ENCODE data around the gene LPCAT2.

Gene LPCAT2

DNA sequence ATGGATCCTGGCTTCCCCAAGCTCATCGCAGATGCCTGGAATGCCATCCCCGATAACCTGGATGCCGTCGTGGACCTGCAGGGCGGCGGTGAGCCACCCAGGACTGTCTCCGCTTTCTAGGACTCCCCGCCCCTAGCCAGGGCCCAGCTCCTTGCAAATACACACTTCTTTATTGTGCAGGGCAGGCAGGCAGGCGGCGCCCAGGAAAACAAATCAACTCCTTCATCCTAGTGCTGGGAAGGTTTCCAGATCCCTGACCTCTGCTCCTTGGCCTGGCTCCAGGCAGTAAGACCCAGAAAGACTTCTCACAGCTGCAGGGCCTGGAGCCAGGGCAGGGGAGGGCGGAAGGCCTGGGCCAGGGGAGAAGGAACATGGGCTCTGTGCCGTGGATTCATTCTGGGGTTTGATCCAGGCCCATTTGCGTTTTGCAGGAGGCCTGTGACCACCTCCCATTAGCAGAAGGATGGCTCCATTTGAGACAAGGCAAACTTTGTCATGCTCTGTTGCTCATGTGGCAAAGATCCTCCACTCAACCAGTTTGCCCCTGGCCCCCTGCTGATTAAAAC is 6.0 kb upstream of the LPCAT2 start:
- DNase-seq (ENCODE audit: low read depth), result no peak
- no peak overlapping the region for H3K4me3 ChIP-seq (ENCODE audit: low read length)
- TF ChIP-seq, protein P1, sequence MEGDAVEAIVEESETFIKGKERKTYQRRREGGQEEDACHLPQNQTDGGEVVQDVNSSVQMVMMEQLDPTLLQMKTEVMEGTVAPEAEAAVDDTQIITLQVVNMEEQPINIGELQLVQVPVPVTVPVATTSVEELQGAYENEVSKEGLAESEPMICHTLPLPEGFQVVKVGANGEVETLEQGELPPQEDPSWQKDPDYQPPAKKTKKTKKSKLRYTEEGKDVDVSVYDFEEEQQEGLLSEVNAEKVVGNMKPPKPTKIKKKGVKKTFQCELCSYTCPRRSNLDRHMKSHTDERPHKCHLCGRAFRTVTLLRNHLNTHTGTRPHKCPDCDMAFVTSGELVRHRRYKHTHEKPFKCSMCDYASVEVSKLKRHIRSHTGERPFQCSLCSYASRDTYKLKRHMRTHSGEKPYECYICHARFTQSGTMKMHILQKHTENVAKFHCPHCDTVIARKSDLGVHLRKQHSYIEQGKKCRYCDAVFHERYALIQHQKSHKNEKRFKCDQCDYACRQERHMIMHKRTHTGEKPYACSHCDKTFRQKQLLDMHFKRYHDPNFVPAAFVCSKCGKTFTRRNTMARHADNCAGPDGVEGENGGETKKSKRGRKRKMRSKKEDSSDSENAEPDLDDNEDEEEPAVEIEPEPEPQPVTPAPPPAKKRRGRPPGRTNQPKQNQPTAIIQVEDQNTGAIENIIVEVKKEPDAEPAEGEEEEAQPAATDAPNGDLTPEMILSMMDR (IDR thresholded peaks at IDR 0.05; ENCODE audit: insufficient read depth, low read depth, low read length, missing control alignments), result no peak

DNA sequence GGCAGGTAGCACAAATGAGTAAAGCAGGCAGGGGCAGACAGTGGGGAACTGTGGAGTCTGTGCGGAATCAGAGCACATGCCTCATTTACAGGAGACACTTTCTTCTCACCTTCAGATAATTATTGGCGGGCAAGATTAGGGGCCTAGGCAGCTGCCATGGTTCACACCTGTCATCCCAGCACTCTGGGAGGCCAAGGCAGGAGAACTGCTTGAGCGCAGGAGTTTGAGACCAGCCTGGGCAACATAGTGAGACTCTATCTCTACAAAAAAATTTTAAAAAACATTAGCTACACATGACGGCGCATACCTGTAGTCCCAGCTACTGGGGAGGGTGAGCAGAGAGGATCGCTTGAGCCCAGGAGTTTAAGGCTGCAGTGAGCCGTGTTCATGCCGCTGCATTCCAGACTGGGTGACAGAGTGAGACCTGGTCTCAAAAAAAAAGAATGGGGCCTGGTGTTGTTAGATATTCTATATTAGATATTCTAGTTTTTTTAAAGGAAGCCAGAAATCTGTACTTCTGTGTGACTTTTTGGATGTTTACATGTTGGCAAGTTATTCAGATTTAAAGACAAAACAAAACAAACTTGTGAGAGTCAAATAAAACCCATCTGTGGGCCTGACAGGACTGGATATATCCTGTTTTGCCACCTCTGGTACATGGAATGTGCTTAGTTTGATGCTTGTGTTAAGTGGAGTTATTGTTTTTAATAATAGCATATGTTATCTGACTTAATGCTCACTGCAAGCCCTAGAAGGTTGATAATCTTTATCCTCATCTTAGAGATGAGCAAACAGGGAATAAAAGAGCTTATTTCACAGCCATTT is 4.9 kb upstream of the LPCAT2 start:
- TF ChIP-seq, protein P1 (IDR thresholded peaks at IDR 0.05; ENCODE audit: insufficient read depth, low read depth, low read length, missing control alignments), result no peak
- H3K4me3 ChIP-seq (ENCODE audit: low read length), result no peak overlapping the region
- DNase-seq (ENCODE audit: low read depth), result no peak

DNA sequence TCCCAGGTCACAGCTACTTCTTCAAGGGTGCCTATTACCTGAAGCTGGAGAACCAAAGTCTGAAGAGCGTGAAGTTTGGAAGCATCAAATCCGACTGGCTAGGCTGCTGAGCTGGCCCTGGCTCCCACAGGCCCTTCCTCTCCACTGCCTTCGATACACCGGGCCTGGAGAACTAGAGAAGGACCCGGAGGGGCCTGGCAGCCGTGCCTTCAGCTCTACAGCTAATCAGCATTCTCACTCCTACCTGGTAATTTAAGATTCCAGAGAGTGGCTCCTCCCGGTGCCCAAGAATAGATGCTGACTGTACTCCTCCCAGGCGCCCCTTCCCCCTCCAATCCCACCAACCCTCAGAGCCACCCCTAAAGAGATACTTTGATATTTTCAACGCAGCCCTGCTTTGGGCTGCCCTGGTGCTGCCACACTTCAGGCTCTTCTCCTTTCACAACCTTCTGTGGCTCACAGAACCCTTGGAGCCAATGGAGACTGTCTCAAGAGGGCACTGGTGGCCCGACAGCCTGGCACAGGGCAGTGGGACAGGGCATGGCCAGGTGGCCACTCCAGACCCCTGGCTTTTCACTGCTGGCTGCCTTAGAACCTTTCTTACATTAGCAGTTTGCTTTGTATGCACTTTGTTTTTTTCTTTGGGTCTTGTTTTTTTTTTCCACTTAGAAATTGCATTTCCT is 3.4 kb upstream of the LPCAT2 start:
- no peak overlapping the region for H3K4me3 ChIP-seq (ENCODE audit: low read length)
- TF ChIP-seq, protein P1 (IDR thresholded peaks at IDR 0.05; ENCODE audit: insufficient read depth, low read depth, low read length, missing control alignments), result no peak
- no peak for DNase-seq (ENCODE audit: low read depth)

DNA sequence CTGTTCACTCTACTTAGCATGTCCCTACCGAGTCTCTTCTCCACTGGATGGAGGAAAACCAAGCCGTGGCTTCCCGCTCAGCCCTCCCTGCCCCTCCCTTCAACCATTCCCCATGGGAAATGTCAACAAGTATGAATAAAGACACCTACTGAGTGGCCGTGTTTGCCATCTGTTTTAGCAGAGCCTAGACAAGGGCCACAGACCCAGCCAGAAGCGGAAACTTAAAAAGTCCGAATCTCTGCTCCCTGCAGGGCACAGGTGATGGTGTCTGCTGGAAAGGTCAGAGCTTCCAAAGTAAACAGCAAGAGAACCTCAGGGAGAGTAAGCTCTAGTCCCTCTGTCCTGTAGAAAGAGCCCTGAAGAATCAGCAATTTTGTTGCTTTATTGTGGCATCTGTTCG is 2.8 kb upstream of the LPCAT2 start:
- TF ChIP-seq, protein P1 (IDR thresholded peaks at IDR 0.05; ENCODE audit: insufficient read depth, low read depth, low read length, missing control alignments), result no peak
- no peak for DNase-seq (ENCODE audit: low read depth)
- no peak overlapping the region for H3K4me3 ChIP-seq (ENCODE audit: low read length)

DNA sequence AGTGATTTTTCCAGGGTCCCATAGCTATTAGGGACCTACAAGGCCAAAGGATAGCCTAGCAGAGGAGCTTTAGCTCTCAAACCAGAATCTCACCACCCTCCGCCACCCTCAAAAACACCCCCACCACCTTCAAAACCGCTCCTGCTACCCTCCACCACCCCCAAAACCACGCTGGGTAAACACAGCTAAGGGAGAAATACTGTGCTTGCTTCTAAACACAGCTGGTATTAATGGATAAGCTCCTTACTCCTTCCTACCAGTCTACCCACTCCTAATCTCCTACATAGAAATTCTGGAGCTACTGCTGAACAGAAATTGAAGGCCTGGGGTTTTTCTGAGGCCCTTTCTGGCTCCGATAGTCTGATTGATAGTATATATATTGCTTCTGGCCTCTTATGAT is 2.2 kb upstream of the LPCAT2 start:
- no peak for DNase-seq (ENCODE audit: low read depth)
- TF ChIP-seq, protein P1 (IDR thresholded peaks at IDR 0.05; ENCODE audit: insufficient read depth, low read depth, low read length, missing control alignments), result no peak
- H3K4me3 ChIP-seq (ENCODE audit: low read length), result no peak overlapping the region

DNA sequence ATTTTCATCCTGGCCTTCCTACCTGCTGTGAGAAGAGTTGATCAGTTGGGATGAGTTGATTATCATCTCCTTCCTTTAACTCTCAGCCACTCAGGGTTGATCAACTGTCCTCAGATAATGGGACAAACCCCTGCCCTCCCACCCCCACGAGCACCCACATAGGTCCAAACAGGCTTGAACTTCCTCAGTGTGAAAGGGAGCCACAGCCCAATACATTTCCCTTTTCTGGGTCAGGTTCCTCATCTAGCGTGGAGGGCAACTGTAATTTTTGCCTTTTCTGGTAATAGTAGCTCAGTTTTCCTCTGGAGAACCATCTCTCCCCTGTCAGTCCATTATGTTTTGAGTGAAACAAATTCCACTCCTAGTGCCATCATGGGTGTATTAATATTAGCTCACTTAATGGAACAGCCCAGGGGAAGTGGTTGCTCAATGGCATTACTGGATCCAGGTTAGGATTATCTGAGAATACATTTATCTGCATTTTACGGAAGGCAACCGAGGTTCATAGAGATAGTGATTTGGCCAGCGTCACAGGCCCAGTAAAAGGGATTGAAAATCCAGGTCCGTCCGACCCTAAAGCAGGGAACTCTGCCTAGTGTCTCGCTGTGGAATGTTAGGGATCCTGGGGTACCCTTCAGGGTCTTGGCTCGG is 476 bp upstream of the LPCAT2 start:
- TF ChIP-seq, protein P1 (IDR thresholded peaks at IDR 0.05; ENCODE audit: insufficient read depth, low read depth, low read length, missing control alignments), result no peak
- H3K4me3 ChIP-seq (ENCODE audit: low read length), result peak overlapping the region; percentile 64
- no peak for DNase-seq (ENCODE audit: low read depth)
